Measurements from ENCODE around the gene PSMC3IP. TPM values are rescaled to one million over a fixed set of nuclear protein-coding genes. Genes with fewer than 3 reads are reported as not detected.
A peak's percentile ranks its signal among the peaks of the same experiment; 100 is the strongest.

PSMC3IP gene
- total and polyA plus RNA-seq, 2 of the 4 experiments (the other 2 are of a cell fraction) = 5.6 to 9.8 TPM

GRCh38 chr17:42537826-42538451 lies 39.6 kb downstream of the PSMC3IP start:
- Histone ChIP-seq H2BK20ac (ENCODE audit: low read depth, low read length) (no peak overlapping the region), H3K23ac (ENCODE audit: low read depth, low read length) (no peak overlapping the region), H3K36me3 (ENCODE audit: control insufficient read depth, insufficient read depth, low read length) (peaks cover 33% of the 10 kb centered on the region), H3K9me3 (ENCODE audit: control insufficient read depth, insufficient read depth, low read length) (no peaks in the 10 kb centered on the region), H2AFZ (replicated peaks; ENCODE audit: low read length, poor library complexity) (no peak overlapping the region), H3K27me3 (ENCODE audit: control insufficient read depth, insufficient read depth, low read length) (no peaks in the 10 kb centered on the region), H3K4me1 (ENCODE audit: control insufficient read depth, insufficient read depth, low read length) (peaks cover 10% of the 10 kb centered on the region), H3K9ac (ENCODE audit: low read depth, low read length) (no peak overlapping the region), H2BK15ac (ENCODE audit: low read depth, low read length) (no peak overlapping the region), H3K9me1 (ENCODE audit: insufficient read depth, low read length) (peaks cover 26% of the 10 kb centered on the region), H3K14ac (replicated peaks; ENCODE audit: low read depth, low read length) (no peak overlapping the region), H3K56ac (ENCODE audit: extremely low read depth, insufficient read depth, low read length) (no peak overlapping the region), H3K4me2 (ENCODE audit: low read depth, low read length) (no peak overlapping the region), H4K8ac (ENCODE audit: low read depth in 2 of 2, low read length in 2 of 2) (no peak overlapping the region; a peak in 1 of 4 replicates), H3K4ac (ENCODE audit: low read depth, low read length) (no peak overlapping the region), H2BK5ac (ENCODE audit: low read depth, low read length, poor library complexity, severe bottlenecking) (no peak overlapping the region), H2AK5ac (ENCODE audit: low read depth, low read length) (peak overlapping the region; percentile 53; the same call in 1 of the 2 replicates), H2AK9ac (replicated peaks; ENCODE audit: low read depth, low read length, poor library complexity) (peak overlapping the region; percentile 31), H2BK120ac (ENCODE audit: low read depth, low read length) (no peak overlapping the region), H3K18ac (ENCODE audit: low read depth, low read length) (no peak overlapping the region), H4K91ac (ENCODE audit: insufficient read depth, low read depth, low read length) (no peak overlapping the region), H4K5ac (ENCODE audit: low read depth, low read length) (no peak overlapping the region), H3K4me3 (ENCODE audit: insufficient read depth, low read depth, low read length) (no peak overlapping the region), H3K79me1 (ENCODE audit: low read depth in 1 of 2, low read length in 2 of 2) (peaks cover 16 to 32% of the 10 kb centered on the region in 2 experiments), H3K27ac (ENCODE audit: insufficient read depth, low read length) (no peak overlapping the region), H4K20me1 (ENCODE audit: insufficient read depth, low read length) (peaks cover 9% of the 10 kb centered on the region; the same call in 1 of the 2 replicates)
- DNase-seq (no peak), ATAC-seq (ENCODE audit: low read depth) (no peak)
- WGBS, 2 experiments (ENCODE audit: extremely low coverage in 2 of 2, insufficient read length in 1 of 2) = 100% methylated on average over 1 of the region's 5 CpGs; no CpG with 5 or more reads in 1 of the 2 experiments
- intact Hi-C loops (cut with micrococcal nuclease) (no loop called here), dilution Hi-C loops (cut with HindIII; ENCODE audit: low sequenced_read_pairs, unreplicated experiment) (no loop called here), in situ Hi-C loops (cut with MboI; ENCODE audit: low sequenced_read_pairs) (no loop called here)
- TSS peak; percentile 27 for BruUV-seq (replicated peaks)
- TF ChIP-seq, protein P1, sequence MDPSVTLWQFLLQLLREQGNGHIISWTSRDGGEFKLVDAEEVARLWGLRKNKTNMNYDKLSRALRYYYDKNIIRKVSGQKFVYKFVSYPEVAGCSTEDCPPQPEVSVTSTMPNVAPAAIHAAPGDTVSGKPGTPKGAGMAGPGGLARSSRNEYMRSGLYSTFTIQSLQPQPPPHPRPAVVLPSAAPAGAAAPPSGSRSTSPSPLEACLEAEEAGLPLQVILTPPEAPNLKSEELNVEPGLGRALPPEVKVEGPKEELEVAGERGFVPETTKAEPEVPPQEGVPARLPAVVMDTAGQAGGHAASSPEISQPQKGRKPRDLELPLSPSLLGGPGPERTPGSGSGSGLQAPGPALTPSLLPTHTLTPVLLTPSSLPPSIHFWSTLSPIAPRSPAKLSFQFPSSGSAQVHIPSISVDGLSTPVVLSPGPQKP (IDR thresholded peaks at IDR 0.05; ENCODE audit: borderline replicate concordance, low read depth, low read length) = no peak
- TF ChIP-seq, protein P2, sequence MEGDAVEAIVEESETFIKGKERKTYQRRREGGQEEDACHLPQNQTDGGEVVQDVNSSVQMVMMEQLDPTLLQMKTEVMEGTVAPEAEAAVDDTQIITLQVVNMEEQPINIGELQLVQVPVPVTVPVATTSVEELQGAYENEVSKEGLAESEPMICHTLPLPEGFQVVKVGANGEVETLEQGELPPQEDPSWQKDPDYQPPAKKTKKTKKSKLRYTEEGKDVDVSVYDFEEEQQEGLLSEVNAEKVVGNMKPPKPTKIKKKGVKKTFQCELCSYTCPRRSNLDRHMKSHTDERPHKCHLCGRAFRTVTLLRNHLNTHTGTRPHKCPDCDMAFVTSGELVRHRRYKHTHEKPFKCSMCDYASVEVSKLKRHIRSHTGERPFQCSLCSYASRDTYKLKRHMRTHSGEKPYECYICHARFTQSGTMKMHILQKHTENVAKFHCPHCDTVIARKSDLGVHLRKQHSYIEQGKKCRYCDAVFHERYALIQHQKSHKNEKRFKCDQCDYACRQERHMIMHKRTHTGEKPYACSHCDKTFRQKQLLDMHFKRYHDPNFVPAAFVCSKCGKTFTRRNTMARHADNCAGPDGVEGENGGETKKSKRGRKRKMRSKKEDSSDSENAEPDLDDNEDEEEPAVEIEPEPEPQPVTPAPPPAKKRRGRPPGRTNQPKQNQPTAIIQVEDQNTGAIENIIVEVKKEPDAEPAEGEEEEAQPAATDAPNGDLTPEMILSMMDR (conservative IDR thresholded peaks at IDR 0.05; ENCODE audit: low read depth, low read length) = no peak
- TF ChIP-seq, protein P3, sequence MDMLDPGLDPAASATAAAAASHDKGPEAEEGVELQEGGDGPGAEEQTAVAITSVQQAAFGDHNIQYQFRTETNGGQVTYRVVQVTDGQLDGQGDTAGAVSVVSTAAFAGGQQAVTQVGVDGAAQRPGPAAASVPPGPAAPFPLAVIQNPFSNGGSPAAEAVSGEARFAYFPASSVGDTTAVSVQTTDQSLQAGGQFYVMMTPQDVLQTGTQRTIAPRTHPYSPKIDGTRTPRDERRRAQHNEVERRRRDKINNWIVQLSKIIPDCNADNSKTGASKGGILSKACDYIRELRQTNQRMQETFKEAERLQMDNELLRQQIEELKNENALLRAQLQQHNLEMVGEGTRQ (IDR thresholded peaks at IDR 0.05; ENCODE audit: low read depth, low read length) = no peak
- no peak for TF ChIP-seq NFE2L2 (IDR thresholded peaks at IDR 0.05; ENCODE audit: low read depth, low read length)
- no peak for TF ChIP-seq BHLHE40 (IDR thresholded peaks at IDR 0.05; ENCODE audit: low read depth, low read length)
- TF ChIP-seq RCOR1 (IDR thresholded peaks at IDR 0.05; ENCODE audit: insufficient replicate concordance, low read length) = no peak
- TF ChIP-seq RAD21 (IDR thresholded peaks at IDR 0.05; ENCODE audit: low read length) = no peak
- no peak for TF ChIP-seq POLR2A (IDR thresholded peaks at IDR 0.05; ENCODE audit: low read depth, low read length)
- no peak for TF ChIP-seq CHD1 (IDR thresholded peaks at IDR 0.05; ENCODE audit: low read depth, low read length)
- TF ChIP-seq SMC3 (IDR thresholded peaks at IDR 0.05; ENCODE audit: low read depth, low read length) = no peak
- TF ChIP-seq FOS (IDR thresholded peaks at IDR 0.05; ENCODE audit: low read depth, low read length) = no peak
- TF ChIP-seq MAZ (IDR thresholded peaks at IDR 0.05; ENCODE audit: borderline replicate concordance, low read depth, low read length) = no peak
- TF ChIP-seq RFX5 (IDR thresholded peaks at IDR 0.05; ENCODE audit: low read depth, low read length) = no peak
- no peak for TF ChIP-seq MXI1 (IDR thresholded peaks at IDR 0.05; ENCODE audit: borderline replicate concordance, low read depth, low read length)
- no peak for TF ChIP-seq CEBPB (IDR thresholded peaks at IDR 0.05; ENCODE audit: low read depth, low read length)
- TF ChIP-seq MAFK (IDR thresholded peaks at IDR 0.05; ENCODE audit: low read depth, low read length) = no peak
- ChIA-PET CTCF (interaction anchor here (0.6 kb wide), 2 partner anchors 141 to 367 kb away, joined by 3 read pairs; no protein-coding TSS in a partner anchor), POLR2A (ENCODE audit: unreplicated experiment) (no interaction called here)
